Activated T-cell treated with anti-CD3 and anti-CD28 coated beads, Interleukin-2, amount 50 U/mL, for 72 hours (primary cell): ENCODE data around the gene PKDCC. TPM values are rescaled to one million over a fixed set of nuclear protein-coding genes. Genes with fewer than 3 reads are reported as not detected.
A peak's percentile ranks its signal among the peaks of the same experiment; 100 is the strongest.

Experiments
- ATAC-seq, 2 donors: fragments of 150-1000 bp; cut with Tn5 transposase; replicated peaks in 1 of 2; 2 replicates each; pipeline ENCODE4 v1.10.0; 2021; ENCODE audit warnings: moderate library complexity in 2 of 2, mild to moderate bottlenecking in 1 of 2
- DNase-seq, 2 donors: peaks; one replicate each; pipeline ENCODE4 v3.0.0; 2021 to 2022; ENCODE audit warnings: mixed read lengths in 1 of 2
- H3K27ac Mint-ChIP-seq: one replicate; pipeline ENCODE4 v1.8.0; 2022; ENCODE audit warnings: mild to moderate bottlenecking, moderate library complexity, mixed read lengths
- H3K27me3 Mint-ChIP-seq: one replicate; pipeline ENCODE4 v1.8.0; 2022; ENCODE audit warnings: low read depth, mixed read lengths
- H3K36me3 Mint-ChIP-seq, 2 donors: one replicate each; pipeline ENCODE4 v1.8.0; 2022; ENCODE audit warnings: mixed read lengths in 2 of 2, mild to moderate bottlenecking in 1 of 2; ENCODE audit not compliant: insufficient read depth in 2 of 2
- H3K4me1 Mint-ChIP-seq: one replicate; pipeline ENCODE4 v1.8.0; 2022; ENCODE audit warnings: low read depth, mixed read lengths
- H3K4me3 Mint-ChIP-seq, 2 donors: one replicate each; pipeline ENCODE4 v1.8.0; 2022; ENCODE audit warnings: mild to moderate bottlenecking in 2 of 2, mixed read lengths in 2 of 2, moderate library complexity in 2 of 2
- H3K9me3 Mint-ChIP-seq, 2 donors: one replicate each; pipeline ENCODE4 v1.8.0; 2022; ENCODE audit warnings: mixed read lengths in 2 of 2
- total RNA-seq, 2 donors: library from RNA; stranded (reverse); gene quantifications; one replicate each; pipeline ENCODE4 v1.2.3, GENCODE V29; 2022

Gene PKDCC
- total RNA-seq, 2 donors from 2014 or later = not detected

DNA sequence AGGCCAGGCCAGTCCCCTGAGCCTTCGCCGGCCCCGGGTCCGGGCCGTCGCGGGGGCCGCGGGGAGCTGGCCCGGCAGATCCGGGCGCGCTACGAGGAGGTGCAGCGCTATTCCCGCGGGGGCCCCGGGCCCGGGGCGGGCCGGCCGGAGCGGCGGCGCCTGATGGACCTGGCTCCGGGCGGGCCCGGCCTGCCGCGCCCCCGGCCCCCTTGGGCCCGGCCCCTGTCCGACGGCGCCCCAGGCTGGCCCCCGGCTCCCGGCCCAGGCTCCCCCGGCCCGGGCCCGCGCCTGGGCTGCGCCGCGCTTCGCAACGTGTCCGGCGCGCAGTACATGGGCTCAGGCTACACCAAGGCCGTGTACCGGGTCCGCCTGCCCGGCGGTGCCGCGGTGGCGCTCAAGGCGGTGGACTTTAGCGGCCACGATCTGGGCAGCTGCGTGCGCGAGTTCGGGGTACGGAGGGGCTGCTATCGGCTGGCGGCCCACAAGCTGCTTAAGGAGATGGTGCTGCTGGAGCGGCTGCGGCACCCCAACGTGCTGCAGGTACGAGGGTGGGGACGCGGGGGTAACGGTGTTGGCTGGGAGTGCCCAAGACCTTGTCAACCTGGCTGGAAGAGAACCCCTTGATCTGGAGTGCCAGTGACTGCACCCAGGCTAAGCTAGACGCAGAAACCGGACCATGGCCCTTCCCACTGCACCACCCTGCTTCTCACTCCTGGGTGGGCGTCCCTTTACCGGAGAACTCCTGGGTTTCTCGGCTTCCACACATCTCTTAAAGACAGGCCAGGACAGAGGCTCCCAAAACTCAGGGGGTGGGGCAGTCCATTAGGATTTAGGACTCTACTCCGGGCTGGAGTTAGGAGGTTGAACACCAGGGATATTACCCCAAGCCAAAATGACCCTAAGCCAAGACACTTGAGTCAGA is 739 bp downstream of the PKDCC start:
- Mint-ChIP-seq H3K27me3 (peaks cover 49% of the 10 kb centered on the region), H3K9me3 (no peaks in the 10 kb centered on the region), H3K4me3 (peak overlapping the region; percentile 32 to 46), H3K27ac (no peak overlapping the region), H3K36me3 (no peaks in the 10 kb centered on the region), H3K4me1 (peaks cover 4% of the 10 kb centered on the region)
- ATAC-seq = peak; percentile 29 to 30
- DNase-seq = peak in 1 of 2 donors; percentile 3

DNA sequence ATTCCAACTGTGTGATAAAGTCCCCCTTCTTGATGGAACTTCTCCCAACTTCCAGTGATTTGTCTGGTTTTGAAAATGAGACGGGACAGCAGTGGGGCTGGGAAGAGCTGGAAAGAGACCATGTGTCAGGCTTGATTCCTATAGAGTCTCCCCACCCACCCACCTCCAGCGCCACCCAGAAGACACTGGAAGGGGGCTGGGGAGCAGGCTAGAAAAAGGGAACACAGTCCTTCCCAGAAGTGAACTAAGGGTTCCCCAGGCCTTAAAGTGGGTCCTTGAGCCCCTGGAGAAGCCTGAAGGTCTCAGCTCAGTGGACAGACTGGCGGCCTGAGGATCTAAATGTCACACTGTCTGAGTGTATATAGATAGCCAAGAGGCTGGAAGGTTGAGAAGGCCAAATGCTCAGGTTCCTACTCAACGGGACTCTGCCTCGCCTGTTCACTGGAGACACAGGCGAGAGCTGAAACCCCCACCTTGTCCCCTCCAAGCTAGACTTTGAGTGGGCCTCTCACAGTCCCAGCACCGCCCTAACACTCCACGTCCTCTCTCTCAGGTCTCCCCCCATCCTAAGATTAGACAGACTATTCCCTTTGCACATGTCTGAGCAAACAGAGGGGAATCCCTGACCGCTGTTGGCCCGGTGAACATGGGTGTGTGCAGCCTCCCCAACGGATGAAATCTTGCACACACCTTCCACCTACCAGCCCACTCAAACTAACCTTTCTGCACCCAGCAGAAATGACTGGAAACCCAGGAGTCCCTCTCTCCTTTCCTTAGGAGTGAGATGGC is 1.6 kb downstream of the PKDCC start:
- DNase-seq = no peak
- Mint-ChIP-seq H3K4me1 (peaks cover 4% of the 10 kb centered on the region), H3K27ac (no peak overlapping the region), H3K27me3 (peaks cover 41% of the 10 kb centered on the region), H3K9me3 (no peaks in the 10 kb centered on the region), H3K36me3 (no peaks in the 10 kb centered on the region), H3K4me3 (peak overlapping the region; percentile 32 to 46)
- no peak for ATAC-seq

DNA sequence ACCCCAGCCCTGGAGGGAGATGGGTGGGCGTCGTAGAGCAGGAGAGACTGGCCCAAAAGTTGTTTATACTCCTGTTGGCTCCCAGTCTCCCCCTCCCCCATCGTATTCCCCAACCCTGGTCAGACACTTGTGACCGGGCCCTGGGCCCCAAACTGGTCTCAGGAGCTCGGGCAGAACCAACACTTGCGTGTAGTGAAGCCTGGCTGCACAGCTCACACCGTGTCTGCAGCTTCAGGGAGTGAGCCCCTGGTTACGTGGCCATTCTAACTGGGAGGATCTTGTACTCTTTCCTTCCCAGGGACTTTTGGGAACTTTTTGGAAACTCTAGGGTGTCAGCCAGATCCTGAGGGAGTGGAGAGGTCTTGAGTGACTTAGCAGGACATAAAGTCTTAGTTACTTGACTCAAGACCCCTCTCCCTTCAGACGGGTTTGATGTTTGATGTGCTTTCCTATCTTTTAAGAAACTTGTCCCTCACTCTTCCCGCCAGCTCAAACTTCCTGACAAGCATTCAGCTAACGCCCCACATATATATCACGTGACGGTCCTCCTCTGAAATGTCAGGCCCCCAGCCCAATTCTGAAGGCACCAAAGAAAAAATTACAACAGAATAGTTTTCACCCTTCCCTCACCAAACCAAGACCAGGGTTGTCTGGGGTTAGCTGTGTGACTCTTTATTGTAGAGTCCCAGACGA is 2.3 kb downstream of the PKDCC start:
- no peaks in the 10 kb centered on the region for H3K36me3 Mint-ChIP-seq
- H3K9me3 Mint-ChIP-seq = no peaks in the 10 kb centered on the region
- no peak overlapping the region for H3K4me3 Mint-ChIP-seq
- H3K4me1 Mint-ChIP-seq = peaks cover 4% of the 10 kb centered on the region
- DNase-seq = no peak
- peaks cover 33% of the 10 kb centered on the region for H3K27me3 Mint-ChIP-seq
- no peak for ATAC-seq
- H3K27ac Mint-ChIP-seq = no peak overlapping the region

GRCh38 chr2:42050703-42051542 is 3.1 kb downstream of the PKDCC start:
- ATAC-seq (no peak), DNase-seq (no peak)
- Mint-ChIP-seq H3K4me3 (no peak overlapping the region), H3K27me3 (peaks cover 28% of the 10 kb centered on the region), H3K9me3 (no peaks in the 10 kb centered on the region), H3K36me3 (no peaks in the 10 kb centered on the region), H3K4me1 (peaks cover 4% of the 10 kb centered on the region), H3K27ac (no peak overlapping the region)

DNA sequence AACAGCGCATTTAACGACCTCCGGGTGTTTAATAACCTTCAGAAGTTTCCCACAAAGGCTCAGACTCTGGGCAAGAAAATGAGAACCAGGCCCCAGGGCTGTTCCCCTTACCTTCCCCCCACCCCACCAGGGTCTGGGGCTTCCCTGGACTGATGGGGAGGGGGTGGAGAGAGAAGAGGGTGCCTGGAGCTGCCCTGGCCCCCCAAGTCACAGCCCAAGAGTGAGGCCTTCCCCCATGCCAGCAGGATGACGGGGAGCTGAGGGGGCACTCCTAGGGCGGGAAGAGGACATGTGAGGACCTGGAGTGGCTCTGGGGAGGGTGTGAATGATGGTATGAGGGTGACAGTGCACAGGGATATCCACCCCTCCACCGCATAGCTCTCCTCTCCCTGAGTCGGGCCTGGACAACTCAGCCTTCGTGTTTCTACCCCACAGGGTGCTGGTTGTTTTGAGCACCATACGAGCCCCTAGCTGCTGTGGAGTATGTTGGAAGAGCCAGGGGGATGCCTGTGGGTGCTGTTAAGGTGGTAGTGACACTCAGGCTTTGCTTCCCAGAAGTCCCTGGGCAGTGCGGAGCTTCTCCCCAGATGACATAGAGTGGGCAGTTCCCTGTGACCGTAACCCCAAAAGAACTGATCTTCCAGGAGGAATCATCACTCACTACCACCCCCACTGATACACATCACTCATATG is 3.9 kb downstream of the PKDCC start:
- Mint-ChIP-seq H3K27me3 (peaks cover 26% of the 10 kb centered on the region), H3K36me3 (no peaks in the 10 kb centered on the region), H3K27ac (no peak overlapping the region), H3K9me3 (no peaks in the 10 kb centered on the region), H3K4me1 (peaks cover 4% of the 10 kb centered on the region), H3K4me3 (no peak overlapping the region)
- DNase-seq = no peak
- no peak for ATAC-seq

GRCh38 chr2:42052702-42053481 is 5.1 kb downstream of the PKDCC start:
- Mint-ChIP-seq H3K27me3 (peaks cover 26% of the 10 kb centered on the region), H3K4me3 (no peak overlapping the region), H3K36me3 (no peaks in the 10 kb centered on the region), H3K27ac (no peak overlapping the region), H3K4me1 (no peaks in the 10 kb centered on the region), H3K9me3 (no peaks in the 10 kb centered on the region)
- ATAC-seq (no peak), DNase-seq (no peak)

GRCh38 chr2:42053482-42053790 is 5.6 kb downstream of the PKDCC start:
- peaks cover 26% of the 10 kb centered on the region for H3K27me3 Mint-ChIP-seq
- ATAC-seq (no peak), DNase-seq (no peak)
- no peaks in the 10 kb centered on the region for H3K9me3 Mint-ChIP-seq
- no peaks in the 10 kb centered on the region for H3K36me3 Mint-ChIP-seq
- H3K4me1 Mint-ChIP-seq = no peaks in the 10 kb centered on the region
- no peak overlapping the region for H3K27ac Mint-ChIP-seq
- H3K4me3 Mint-ChIP-seq = no peak overlapping the region

DNA sequence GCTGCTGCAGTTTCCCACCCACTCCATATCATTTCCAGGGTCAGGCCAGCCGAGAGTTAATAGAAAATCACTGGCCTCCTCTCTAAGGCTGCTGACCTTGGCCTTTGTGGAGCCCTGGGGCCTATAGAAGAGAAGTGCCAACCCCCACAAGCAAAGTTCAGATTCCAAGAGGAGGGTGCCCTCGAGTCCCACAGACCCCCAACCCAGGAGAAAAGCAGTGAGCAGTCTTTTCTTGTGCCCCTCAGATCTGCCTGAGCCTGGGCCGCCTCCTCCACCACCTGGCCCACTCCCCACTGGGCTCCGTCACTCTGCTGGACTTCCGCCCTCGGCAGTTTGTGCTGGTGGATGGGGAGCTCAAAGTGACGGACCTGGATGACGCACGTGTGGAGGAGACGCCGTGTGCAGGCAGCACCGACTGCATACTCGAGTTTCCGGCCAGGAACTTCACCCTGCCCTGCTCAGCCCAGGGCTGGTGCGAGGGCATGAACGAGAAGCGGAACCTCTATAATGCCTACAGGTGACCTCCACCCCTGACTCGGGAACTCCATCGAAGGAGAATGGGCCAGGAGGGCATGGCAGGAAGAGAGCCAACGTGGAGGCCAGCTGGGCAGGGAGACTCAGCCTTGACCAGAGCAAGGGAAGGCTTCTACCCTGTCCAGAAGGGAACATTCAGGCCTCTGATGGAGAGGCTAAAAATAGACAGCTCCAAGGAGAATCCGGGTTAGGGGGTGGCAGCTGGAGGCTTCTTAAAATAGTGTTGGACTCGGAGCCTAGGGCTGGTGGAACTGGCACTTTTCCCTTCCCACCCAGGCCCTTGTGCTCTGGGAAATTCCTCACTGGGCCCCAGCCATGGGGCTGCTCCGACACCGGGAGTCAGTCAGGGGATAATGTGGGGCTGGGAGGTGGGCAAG is 6.2 kb downstream of the PKDCC start:
- peaks cover 26% of the 10 kb centered on the region for H3K27me3 Mint-ChIP-seq
- no peak for DNase-seq
- H3K4me3 Mint-ChIP-seq = no peak overlapping the region
- no peak for ATAC-seq
- no peaks in the 10 kb centered on the region for H3K36me3 Mint-ChIP-seq
- no peaks in the 10 kb centered on the region for H3K4me1 Mint-ChIP-seq
- H3K27ac Mint-ChIP-seq = no peak overlapping the region
- no peaks in the 10 kb centered on the region for H3K9me3 Mint-ChIP-seq

GRCh38 chr2:42054714-42055430 is 7.1 kb downstream of the PKDCC start:
- no peak for ATAC-seq
- no peaks in the 10 kb centered on the region for H3K36me3 Mint-ChIP-seq
- no peak overlapping the region for H3K27ac Mint-ChIP-seq
- H3K9me3 Mint-ChIP-seq = no peaks in the 10 kb centered on the region
- no peak overlapping the region for H3K4me3 Mint-ChIP-seq
- peaks cover 23% of the 10 kb centered on the region for H3K27me3 Mint-ChIP-seq
- no peaks in the 10 kb centered on the region for H3K4me1 Mint-ChIP-seq
- DNase-seq = no peak

GRCh38 chr2:42055573-42056514 is 8.0 kb downstream of the PKDCC start:
- H3K36me3 Mint-ChIP-seq = no peaks in the 10 kb centered on the region
- no peak overlapping the region for H3K27ac Mint-ChIP-seq
- H3K4me3 Mint-ChIP-seq = no peak overlapping the region
- no peaks in the 10 kb centered on the region for H3K4me1 Mint-ChIP-seq
- no peaks in the 10 kb centered on the region for H3K9me3 Mint-ChIP-seq
- ATAC-seq (no peak), DNase-seq (no peak)
- H3K27me3 Mint-ChIP-seq = peaks cover 13% of the 10 kb centered on the region
